Measurements from ENCODE around the gene CDX2. TPM values are rescaled to one million over a fixed set of nuclear protein-coding genes. Genes with fewer than 3 reads are reported as not detected.

The CDX2 gene
- total RNA-seq, 4 donors from 2014 or later: 0.56 TPM; not detected in 3

- Histone ChIP-seq H3K4me3 (no peak overlapping the region), H3K27me3 (peaks cover 86 to 93% (median 92%) of the 10 kb centered on the region in 3 donors)
- no peak for DNase-seq
These were observed 8.6 kb upstream of the CDX2 start for GRCh38 chr13:27977476-27978300.

GRCh38 chr13:27976362-27977091, 7.4 kb upstream of the CDX2 start:
- intact Hi-C loops (cut with DNase I; ENCODE audit: low total_unique reads) (loop anchor here (2.0 kb wide), 1 partner anchor 64 kb away; no protein-coding TSS in a partner anchor), in situ Hi-C loops (cut with MboI; ENCODE audit: low sequenced_read_pairs in 4 of 4) (loop anchor here in 3 of 4 donors (25.0 kb wide), 4 partner anchors 139 to 989 kb away; no protein-coding TSS in a partner anchor)
- DNase-seq (no peak), ATAC-seq (no peak)
- Histone ChIP-seq H3K27ac (no peak overlapping the region), H3K4me1 (peaks cover 7 to 10% of the 10 kb centered on the region in 2 donors), H3K27me3 (peaks cover 89 to 93% (median 92%) of the 10 kb centered on the region in 3 donors), H3K36me3 (no peaks in the 10 kb centered on the region), H3K4me3 (no peak overlapping the region), H3K9me3 (no peaks in the 10 kb centered on the region)
- TF ChIP-seq, protein P1, sequence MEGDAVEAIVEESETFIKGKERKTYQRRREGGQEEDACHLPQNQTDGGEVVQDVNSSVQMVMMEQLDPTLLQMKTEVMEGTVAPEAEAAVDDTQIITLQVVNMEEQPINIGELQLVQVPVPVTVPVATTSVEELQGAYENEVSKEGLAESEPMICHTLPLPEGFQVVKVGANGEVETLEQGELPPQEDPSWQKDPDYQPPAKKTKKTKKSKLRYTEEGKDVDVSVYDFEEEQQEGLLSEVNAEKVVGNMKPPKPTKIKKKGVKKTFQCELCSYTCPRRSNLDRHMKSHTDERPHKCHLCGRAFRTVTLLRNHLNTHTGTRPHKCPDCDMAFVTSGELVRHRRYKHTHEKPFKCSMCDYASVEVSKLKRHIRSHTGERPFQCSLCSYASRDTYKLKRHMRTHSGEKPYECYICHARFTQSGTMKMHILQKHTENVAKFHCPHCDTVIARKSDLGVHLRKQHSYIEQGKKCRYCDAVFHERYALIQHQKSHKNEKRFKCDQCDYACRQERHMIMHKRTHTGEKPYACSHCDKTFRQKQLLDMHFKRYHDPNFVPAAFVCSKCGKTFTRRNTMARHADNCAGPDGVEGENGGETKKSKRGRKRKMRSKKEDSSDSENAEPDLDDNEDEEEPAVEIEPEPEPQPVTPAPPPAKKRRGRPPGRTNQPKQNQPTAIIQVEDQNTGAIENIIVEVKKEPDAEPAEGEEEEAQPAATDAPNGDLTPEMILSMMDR (IDR thresholded peaks at IDR 0.05 in 4 of 5, conservative IDR thresholded peaks at IDR 0.05 in 1 of 5): no peak
- TF ChIP-seq POLR2A (IDR thresholded peaks at IDR 0.05): no peak

More at GRCh38 chr13:27977476-27978300, 8.6 kb upstream of the CDX2 start:
- Histone ChIP-seq H3K4me1 (peaks cover 7 to 10% of the 10 kb centered on the region in 2 donors), H3K9me3 (no peaks in the 10 kb centered on the region), H3K36me3 (no peaks in the 10 kb centered on the region), H3K27ac (no peak overlapping the region)
- intact Hi-C loops (cut with DNase I; ENCODE audit: low total_unique reads): loop anchor here (2.0 kb wide), 1 partner anchor 65 kb away; no protein-coding TSS in a partner anchor
- ATAC-seq: no peak
- in situ Hi-C loops (cut with MboI; ENCODE audit: low sequenced_read_pairs in 4 of 4): loop anchor here in 3 of 4 donors (25.0 kb wide), 4 partner anchors 140 to 990 kb away; no protein-coding TSS in a partner anchor
- TF ChIP-seq, protein P1 (IDR thresholded peaks at IDR 0.05 in 4 of 5, conservative IDR thresholded peaks at IDR 0.05 in 1 of 5): no peak
- no peak for TF ChIP-seq POLR2A (IDR thresholded peaks at IDR 0.05)

- H3K4me3 ChIP-seq: peak overlapping the region in 1 of 4 donors; percentile 25
These were observed 6.6 kb upstream of the CDX2 start for GRCh38 chr13:27975564-27976361.

More at GRCh38 chr13:27975564-27976361, 6.6 kb upstream of the CDX2 start:
- peaks cover 7 to 10% of the 10 kb centered on the region in 2 donors for H3K4me1 ChIP-seq
- H3K27me3 ChIP-seq: peaks cover 89 to 92% (median 92%) of the 10 kb centered on the region in 3 donors
- H3K36me3 ChIP-seq: no peaks in the 10 kb centered on the region
- in situ Hi-C loops (cut with MboI; ENCODE audit: low sequenced_read_pairs in 4 of 4) (loop anchor here in 3 of 4 donors (25.0 kb wide), 4 partner anchors 138 to 988 kb away; no protein-coding TSS in a partner anchor), intact Hi-C loops (cut with DNase I; ENCODE audit: low total_unique reads) (loop anchor here (2.0 kb wide), 1 partner anchor 63 kb away; no protein-coding TSS in a partner anchor)
- TF ChIP-seq, protein P1 (IDR thresholded peaks at IDR 0.05 in 4 of 5, conservative IDR thresholded peaks at IDR 0.05 in 1 of 5): no peak
- no peak for TF ChIP-seq POLR2A (IDR thresholded peaks at IDR 0.05)
- ATAC-seq (no peak), DNase-seq (no peak)
- H3K9me3 ChIP-seq: no peaks in the 10 kb centered on the region
- H3K27ac ChIP-seq: no peak overlapping the region
